ENCODE data around the gene MBP. TPM values are rescaled to one million over a fixed set of nuclear protein-coding genes. Genes with fewer than 3 reads are reported as not detected.
A peak's percentile ranks its signal among the peaks of the same experiment; 100 is the strongest.

MBP gene
- total RNA-seq, 4 donors from 2014 or later, result 45.0 to 60.0 (median 51.9) TPM

DNA sequence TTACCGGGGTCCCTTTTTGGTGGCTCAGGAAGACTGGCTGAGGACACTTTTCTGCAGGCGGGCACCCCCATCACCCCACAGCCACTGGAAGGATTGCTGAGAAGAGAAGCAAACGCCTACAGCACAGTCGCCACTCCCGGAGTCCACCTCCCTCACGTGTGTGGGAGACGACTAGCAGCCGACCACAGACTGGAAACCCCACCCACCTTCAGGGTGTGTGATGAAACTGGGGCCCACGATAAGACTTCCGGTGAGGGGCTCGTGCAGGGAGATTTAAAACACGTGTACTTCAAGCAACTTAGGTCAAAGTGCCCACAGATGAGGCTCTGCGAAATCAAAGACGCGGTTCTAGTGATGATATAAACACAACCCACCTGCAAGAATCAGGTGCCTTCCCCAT, 26.3 kb downstream of the MBP start:
- no peak for TF ChIP-seq POLR2A (IDR thresholded peaks at IDR 0.05)
- TF ChIP-seq, protein P1, sequence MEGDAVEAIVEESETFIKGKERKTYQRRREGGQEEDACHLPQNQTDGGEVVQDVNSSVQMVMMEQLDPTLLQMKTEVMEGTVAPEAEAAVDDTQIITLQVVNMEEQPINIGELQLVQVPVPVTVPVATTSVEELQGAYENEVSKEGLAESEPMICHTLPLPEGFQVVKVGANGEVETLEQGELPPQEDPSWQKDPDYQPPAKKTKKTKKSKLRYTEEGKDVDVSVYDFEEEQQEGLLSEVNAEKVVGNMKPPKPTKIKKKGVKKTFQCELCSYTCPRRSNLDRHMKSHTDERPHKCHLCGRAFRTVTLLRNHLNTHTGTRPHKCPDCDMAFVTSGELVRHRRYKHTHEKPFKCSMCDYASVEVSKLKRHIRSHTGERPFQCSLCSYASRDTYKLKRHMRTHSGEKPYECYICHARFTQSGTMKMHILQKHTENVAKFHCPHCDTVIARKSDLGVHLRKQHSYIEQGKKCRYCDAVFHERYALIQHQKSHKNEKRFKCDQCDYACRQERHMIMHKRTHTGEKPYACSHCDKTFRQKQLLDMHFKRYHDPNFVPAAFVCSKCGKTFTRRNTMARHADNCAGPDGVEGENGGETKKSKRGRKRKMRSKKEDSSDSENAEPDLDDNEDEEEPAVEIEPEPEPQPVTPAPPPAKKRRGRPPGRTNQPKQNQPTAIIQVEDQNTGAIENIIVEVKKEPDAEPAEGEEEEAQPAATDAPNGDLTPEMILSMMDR (IDR thresholded peaks at IDR 0.05), result no peak
- H3K4me3 ChIP-seq (ENCODE audit: low read depth, poor library complexity, severe bottlenecking), result no peak overlapping the region
- 65 to 81% methylated on average over 12 to 13 of the region's 15 CpGs for WGBS, 2 donors
- intact Hi-C loops (cut with DNase I; ENCODE audit: low total_unique reads), result no loop called here
- peak; percentile 25 to 83 for DNase-seq (ENCODE audit: low spot score in 2 of 2)

DNA sequence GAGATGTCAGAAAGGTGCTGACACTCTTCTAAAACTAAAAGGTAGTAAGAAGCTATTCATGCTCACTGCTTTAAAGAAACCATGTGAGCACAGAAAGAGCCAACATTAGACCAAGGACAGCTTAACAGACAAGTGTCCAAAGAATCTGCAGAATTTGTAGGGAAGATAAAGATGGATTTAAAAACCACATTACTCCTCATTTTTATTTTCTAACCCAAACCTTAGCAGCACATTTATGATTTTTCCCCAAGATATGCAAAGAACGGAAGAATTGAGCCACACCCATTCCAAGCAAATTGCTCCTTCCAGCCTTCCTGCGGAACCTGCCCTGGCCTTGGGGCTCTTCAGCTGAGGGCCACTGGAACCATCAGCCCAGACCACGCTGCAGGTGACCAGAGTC, 26.9 kb downstream of the MBP start:
- WGBS, 2 donors, result 65 to 70% methylated on average over 3 of the region's 3 CpGs
- no peak overlapping the region for H3K4me3 ChIP-seq (ENCODE audit: low read depth, poor library complexity, severe bottlenecking)
- intact Hi-C loops (cut with DNase I; ENCODE audit: low total_unique reads), result no loop called here
- no peak for TF ChIP-seq POLR2A (IDR thresholded peaks at IDR 0.05)
- TF ChIP-seq, protein P1 (IDR thresholded peaks at IDR 0.05), result no peak
- DNase-seq (ENCODE audit: low spot score in 2 of 2), result peak; percentile 12 to 37

DNA sequence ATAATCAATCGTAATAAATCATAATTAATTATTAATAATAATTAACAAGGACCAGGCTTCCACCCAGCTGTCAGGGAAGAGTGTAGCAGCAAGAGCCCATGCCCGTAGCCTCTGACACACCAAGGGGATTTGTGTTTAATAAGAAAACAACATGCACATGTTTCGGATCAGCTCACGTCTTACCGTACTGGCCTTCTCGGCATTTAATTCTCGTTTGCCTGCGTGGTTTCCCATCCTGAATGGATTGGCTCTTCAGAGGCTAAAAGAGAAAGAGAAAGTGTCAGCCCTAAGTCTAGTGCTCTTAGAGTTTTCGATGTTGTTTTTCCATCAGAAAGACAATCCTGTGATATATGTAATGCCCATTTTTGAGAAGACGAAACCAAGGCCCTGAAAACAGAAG, 27.6 kb downstream of the MBP start:
- peak in 1 of 2 donors; percentile 21 for DNase-seq (ENCODE audit: low spot score in 2 of 2)
- intact Hi-C loops (cut with DNase I; ENCODE audit: low total_unique reads), result no loop called here
- no peak overlapping the region for H3K4me3 ChIP-seq (ENCODE audit: low read depth, poor library complexity, severe bottlenecking)
- WGBS, 2 donors, result 73 to 87% methylated on average over 10 of the region's 10 CpGs
- TF ChIP-seq POLR2A (IDR thresholded peaks at IDR 0.05), result no peak
- TF ChIP-seq, protein P1 (IDR thresholded peaks at IDR 0.05), result no peak

DNA sequence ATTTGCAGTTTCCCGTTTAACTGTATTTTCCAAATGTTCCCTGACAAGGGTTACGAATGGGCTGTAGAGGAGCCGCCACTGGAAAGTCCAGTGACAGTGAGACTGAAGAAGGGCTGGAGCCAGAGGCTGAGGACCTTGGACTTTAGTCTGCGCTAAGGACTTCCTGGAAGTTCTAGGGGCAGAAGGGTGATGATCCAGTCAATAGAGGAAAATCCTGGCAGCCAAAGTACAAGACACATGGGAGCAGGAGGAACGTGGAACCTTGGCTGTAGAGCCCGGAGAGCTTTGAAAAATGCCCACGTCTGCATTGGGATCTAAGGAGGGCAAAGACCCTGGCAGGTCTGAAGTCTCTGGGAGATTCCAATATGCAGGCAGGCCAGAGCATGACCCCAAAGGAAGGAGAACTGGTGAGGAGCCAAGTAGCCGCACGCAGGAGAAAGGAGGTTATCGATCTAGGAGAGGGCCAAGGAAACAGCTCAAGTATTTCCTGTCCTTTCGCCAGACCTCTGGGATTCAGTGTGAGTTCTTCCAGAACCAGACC, 28.5 kb downstream of the MBP start:
- H3K4me3 ChIP-seq (ENCODE audit: low read depth, poor library complexity, severe bottlenecking), result no peak overlapping the region
- 69 to 74% methylated on average over 11 of the region's 11 CpGs for WGBS, 2 donors
- TF ChIP-seq, protein P1 (IDR thresholded peaks at IDR 0.05), result no peak
- no peak for TF ChIP-seq POLR2A (IDR thresholded peaks at IDR 0.05)
- intact Hi-C loops (cut with DNase I; ENCODE audit: low total_unique reads), result no loop called here
- peak in 1 of 2 donors; percentile 15 for DNase-seq (ENCODE audit: low spot score in 2 of 2)

DNA sequence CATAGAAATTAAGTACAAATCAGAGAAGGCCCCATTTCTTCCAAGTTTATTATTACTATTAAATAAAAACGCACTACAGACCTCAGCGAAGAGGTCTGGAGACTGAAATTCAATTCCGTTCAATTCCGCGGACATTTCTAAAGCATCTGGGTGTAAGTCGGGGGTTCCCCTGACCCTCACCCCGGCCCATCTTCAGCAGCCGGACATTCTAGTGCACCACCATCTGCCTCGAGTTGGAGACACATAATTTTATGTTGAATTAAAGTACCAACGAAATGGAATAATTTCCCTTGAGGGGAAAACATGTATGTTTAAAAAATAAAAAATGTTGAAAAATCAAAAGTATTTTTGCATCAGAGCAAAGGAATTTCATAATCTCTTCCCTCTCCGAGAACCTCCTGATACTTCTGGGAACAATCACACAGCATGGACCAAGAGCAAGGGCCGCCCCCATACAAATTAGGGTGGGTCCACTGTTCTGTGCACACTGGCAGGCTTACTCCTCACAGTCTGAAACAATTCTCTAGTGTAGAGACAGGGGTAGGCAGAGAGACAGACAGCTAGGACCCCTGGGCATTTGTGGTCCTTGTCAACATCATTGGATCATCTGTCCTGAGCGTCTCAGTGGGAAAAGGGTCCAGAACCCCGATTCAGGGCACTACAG, 29.3 kb downstream of the MBP start:
- peak; percentile 53 to 88 for DNase-seq (ENCODE audit: low spot score in 2 of 2)
- no peak for TF ChIP-seq POLR2A (IDR thresholded peaks at IDR 0.05)
- TF ChIP-seq, protein P1 (IDR thresholded peaks at IDR 0.05), result no peak
- intact Hi-C loops (cut with DNase I; ENCODE audit: low total_unique reads), result no loop called here
- no peak overlapping the region for H3K4me3 ChIP-seq (ENCODE audit: low read depth, poor library complexity, severe bottlenecking)
- 70 to 76% methylated on average over 14 of the region's 14 CpGs for WGBS, 2 donors

Data from lower leg skin (tissue), 4 donors.